Ecto neural progenitor cell (in vitro differentiated cells): ENCODE data around the gene CYTH4.
A peak's percentile ranks its signal among the peaks of the same experiment; 100 is the strongest.
"Not testable (repeated sequence)": the region's sequence is repeated elsewhere in the genome, so short reads cannot be mapped to it uniquely, and the experiment has no call there.

Experiments used
- DNase-seq: peaks from one replicate; pipeline ENCODE4 v3.0.0-alpha.2; 2018; ENCODE audit warnings: low spot score

Gene CYTH4

GRCh38 chr22:37310815-37311595, 28.7 kb downstream of the CYTH4 start:
- DNase-seq: no peak

- DNase-seq: no peak
Measured at GRCh38 chr22:37311761-37312312, 29.5 kb downstream of the CYTH4 start.

GRCh38 chr22:37312549-37313183, 30.4 kb downstream of the CYTH4 start:
- DNase-seq: no peak

- no peak for DNase-seq
Measured at GRCh38 chr22:37313376-37314314, 31.3 kb downstream of the CYTH4 start.

DNA sequence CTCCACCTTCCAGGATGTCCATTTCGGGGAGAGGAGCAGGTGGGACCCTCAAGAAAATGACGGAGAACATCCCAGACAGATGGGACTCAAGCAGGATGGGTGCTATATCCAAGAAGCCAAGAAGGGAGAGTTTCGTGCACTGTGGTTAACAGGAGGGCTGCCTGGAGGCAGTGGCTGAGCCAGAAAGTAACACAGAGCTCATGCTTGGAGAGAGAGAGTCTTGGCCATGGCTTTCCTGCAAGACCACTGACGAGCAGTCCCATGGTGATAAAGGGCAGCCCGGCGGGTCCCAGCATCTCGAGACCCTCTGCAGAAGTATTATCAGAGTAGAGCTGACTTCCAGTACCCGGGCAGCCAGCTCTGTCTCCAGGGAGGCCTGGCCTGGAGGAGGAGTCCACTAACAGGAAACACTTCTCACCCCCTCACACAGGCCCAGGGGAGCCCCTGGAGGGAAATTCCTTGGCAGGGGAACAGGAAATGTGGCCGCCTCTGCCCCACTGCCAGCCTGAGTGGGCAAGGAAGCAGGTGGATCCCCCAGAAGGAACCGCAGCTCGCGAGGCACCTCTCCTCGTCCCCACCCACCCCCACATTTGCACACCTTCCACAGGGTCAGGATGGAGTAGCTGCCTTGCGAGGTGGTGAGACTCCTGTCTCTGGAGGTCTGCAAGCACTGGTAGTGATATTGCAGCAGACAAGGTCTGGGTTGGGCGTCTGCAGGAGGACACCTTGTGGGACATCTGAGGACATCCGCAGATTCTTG, 32.2 kb downstream of the CYTH4 start:
- DNase-seq: no peak

- DNase-seq: no peak
Measured at GRCh38 chr22:37316405-37316804, 34.1 kb downstream of the CYTH4 start.

GRCh38 chr22:37316875-37317371, 34.6 kb downstream of the CYTH4 start:
- peak; percentile 89 for DNase-seq

DNA sequence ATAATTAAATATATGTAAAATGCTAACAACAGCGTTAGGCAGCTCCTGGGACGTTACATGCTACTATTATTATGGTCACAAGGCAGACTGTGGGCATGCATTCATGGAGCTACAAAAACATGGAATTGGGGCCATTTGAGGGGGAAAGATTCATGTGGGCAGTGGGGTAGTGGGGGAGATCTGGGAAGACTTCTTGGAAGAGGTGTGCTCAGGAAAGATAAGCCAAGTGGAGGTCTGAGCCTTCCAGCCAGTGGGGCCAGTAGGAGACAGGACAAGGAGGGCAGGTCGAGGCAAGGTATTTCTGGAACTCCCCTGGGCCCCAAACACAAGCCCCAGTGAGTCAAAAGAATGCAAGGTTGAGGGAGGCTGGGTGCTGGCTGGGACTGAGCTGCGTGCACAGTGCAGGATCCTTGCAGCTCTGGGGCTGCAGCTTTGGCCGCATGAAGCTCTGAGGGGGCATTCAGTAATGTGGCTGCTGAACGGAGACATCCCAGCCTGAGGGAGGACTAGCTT, 35.4 kb downstream of the CYTH4 start:
- DNase-seq: no peak

DNA sequence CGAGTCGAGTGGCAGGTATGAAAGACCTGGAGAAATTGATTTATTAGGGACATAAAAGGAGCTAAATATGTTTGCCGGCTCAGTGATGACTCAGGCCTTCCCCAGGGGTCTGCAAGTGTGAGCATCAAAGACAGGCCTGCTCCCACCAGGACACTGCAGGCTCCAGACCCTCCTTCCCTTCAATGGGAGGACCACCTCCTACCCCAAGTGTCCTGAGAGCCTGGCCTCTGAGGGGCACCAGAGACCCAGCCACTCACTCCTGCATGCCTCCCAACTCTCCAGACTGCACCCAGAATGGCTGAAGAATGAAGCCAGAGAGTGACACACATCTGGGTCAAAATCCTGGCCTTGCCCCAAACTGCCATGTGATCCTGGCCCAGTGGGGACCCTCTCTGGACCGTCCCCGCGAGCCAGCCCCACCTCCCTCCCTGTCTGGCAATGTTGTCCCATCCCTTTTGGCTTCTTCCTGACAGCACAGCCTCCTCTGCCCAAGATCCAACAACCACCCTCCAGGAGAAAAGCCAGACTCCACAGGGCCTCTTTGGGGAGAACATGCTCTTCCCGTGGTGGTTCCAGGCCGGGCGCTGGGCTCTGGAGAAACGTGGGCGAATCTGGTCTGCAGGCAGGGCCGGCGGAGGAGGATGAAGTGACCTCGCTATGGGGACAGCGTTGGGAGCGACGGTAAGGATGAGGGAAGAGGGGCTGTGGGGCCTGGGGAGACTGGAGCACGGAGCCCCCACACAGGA, 36.2 kb downstream of the CYTH4 start:
- no peak for DNase-seq

- no peak for DNase-seq
Measured at GRCh38 chr22:37319469-37319868, 37.2 kb downstream of the CYTH4 start.

DNA sequence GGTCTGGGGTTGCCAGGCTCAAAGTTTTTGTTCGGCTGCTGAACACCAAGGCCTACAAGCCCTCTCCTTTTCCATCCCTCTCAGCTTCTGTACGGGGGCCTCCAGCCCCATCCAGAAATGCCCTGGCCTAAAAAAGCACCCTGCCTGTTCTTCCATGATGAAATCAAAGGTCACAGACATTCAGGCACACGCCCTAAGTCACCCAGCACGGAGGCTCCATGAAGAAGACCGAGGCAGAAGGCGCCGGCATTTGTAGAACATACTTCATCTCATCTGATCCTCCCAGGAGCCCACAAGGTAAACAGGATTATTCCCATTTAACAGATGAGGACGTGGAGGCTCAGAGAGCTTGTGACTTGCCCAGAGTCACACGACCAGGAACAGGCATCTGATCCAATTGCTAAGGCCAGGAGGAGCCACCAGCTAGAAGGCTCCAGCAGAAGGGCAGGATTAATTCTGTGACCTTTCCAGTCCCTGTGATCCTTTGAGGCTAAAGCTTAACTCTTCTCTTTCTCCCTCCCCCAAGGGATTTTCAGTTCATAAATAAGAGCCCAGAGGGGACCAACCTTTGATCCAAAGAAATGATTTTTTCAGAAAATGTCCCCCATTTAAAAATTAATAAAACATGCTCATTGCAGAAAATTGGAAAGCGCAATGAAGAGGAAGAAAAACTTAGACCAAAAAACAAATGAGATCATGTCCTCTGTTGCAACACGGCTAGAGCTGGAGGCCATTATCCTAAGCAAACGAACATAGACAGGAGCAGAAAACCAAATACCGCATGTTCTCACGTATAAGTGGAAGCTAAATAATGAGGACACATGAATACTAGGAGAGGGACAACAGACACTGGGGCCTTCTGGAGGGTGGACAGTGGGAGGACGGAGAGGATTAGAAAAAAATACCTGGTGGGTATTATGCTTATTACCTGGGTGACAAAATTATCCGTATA, 38.7 kb downstream of the CYTH4 start:
- no peak for DNase-seq

DNA sequence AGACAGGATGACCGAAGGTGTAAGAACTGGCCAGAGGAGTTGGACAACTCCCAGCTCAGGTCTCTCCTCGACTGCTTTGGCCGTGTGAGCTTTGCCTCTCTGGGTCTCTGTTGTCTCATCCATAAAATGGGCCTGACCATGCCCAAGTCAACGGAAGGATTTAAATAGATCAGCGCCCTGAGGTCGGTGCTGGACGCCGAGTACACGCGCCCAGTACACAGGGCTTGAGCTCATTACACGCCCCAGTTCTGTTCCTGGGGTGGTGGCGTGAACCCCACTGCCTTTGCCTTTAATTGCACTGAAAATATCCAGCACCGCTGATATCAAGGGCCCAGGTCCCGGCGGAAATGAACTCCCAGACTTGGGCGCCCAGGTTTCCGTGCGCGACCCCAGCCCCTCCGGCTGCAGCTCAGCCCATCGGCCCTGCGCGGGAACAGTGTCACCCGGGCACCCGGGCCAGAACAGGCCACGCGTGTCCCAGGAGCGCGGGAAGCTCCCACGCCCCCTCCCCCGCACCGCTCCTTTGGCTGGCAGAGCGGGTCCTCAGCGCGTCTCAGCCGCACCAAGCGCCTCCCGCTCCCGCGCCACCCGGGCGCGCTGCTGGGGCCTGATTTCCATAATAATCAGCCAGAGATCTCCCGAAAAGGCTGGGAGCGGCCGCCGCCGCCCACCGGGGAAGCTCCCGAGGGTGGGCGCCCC, 42.2 kb downstream of the CYTH4 start:
- peak; percentile 66 for DNase-seq

DNA sequence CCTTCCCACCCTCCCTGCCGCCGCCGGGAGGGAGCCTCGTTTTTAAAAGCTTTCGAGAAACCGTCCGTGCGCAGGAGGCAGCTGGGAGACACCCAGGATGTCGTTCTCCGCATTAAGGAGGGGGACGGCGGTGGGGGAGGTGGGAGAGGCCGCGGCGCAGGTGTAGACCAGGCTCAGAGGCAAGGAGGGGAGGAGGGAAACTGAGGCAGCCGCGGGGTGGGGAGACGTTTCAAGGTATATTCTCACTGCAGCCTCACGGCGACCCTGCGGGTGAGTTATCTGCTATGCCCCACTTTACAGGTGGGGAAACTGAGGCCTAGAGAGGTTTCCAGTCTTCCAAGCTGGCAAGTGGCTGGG, 42.7 kb downstream of the CYTH4 start:
- DNase-seq: no peak

GRCh38 chr22:37326726-37327125, 44.4 kb downstream of the CYTH4 start:
- DNase-seq: no peak

GRCh38 chr22:37328017-37328416, 45.7 kb downstream of the CYTH4 start:
- no peak for DNase-seq

DNA sequence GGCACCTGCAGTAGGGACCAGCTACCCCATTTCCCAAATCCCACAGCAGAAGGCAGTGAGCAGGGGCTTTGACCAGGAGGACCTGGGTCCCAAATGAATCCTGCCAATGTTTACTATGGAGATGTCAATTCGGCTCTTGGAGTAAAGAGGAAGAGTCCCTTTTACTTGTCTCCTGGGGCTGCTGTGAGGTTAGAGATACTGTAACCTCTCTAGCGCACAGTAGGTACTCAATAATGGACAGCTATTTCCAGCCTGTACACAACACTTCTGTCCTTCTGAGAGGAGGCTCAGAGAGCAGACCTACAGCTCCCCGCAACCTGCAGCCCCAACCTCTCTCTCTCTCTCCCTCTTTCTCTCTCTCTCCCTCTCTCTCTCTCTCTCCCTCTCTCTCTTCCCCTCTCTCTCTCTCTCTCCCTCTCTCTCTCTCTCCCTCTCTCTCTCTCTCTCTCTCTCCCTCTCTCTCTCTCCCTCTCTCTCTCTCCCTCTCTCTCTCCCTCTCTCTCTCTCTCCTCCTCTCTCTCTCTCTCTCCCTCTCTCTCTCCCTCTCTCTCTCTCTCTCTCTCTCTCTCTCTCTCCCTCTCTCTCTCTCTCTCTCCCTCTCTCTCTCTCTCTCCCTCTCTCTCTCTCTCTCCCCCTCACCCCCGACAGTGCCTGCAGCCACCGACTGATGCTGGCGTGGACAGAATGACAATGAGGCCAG, 46.4 kb downstream of the CYTH4 start:
- DNase-seq: not testable (repeated sequence)

- DNase-seq: no peak
Measured at GRCh38 chr22:37329238-37330140, 47.2 kb downstream of the CYTH4 start.
